ENCODE results near the gene CYP2A6.
"Not testable (repeated sequence)": the region's sequence is repeated elsewhere in the genome, so short reads cannot be mapped to it uniquely, and the experiment has no call there.

CYP2A6 gene

DNA sequence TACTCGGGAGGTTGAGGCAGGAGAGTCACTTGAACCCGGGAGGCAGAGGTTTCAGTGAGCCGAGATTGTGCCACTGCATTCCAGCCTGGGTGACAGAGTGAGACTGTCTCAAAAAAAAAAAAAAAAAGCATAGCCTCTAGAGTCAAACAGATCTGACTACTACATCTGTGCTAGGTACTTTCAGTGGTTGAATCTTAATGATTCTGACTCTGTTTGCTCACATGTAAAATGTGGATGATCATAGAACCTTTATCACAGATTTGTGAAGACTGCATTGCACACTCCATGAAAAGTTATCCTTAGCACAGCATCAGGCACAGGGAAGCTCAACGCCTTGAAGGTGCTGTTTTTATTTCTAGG, 17.8 kb downstream of the CYP2A6 start:
- intact Hi-C loops (cut with micrococcal nuclease); H3K27me3 Mint-ChIP-seq; H3K4me3 Mint-ChIP-seq; H3K9me3 Mint-ChIP-seq; H3K36me3 Mint-ChIP-seq (ENCODE audit: low read depth): not testable (repeated sequence)
- H3K4me1 Mint-ChIP-seq (ENCODE audit: low read depth): peaks cover 27% of the 10 kb centered on the region
- H3K27ac Mint-ChIP-seq: peak overlapping the region; percentile 34

DNA sequence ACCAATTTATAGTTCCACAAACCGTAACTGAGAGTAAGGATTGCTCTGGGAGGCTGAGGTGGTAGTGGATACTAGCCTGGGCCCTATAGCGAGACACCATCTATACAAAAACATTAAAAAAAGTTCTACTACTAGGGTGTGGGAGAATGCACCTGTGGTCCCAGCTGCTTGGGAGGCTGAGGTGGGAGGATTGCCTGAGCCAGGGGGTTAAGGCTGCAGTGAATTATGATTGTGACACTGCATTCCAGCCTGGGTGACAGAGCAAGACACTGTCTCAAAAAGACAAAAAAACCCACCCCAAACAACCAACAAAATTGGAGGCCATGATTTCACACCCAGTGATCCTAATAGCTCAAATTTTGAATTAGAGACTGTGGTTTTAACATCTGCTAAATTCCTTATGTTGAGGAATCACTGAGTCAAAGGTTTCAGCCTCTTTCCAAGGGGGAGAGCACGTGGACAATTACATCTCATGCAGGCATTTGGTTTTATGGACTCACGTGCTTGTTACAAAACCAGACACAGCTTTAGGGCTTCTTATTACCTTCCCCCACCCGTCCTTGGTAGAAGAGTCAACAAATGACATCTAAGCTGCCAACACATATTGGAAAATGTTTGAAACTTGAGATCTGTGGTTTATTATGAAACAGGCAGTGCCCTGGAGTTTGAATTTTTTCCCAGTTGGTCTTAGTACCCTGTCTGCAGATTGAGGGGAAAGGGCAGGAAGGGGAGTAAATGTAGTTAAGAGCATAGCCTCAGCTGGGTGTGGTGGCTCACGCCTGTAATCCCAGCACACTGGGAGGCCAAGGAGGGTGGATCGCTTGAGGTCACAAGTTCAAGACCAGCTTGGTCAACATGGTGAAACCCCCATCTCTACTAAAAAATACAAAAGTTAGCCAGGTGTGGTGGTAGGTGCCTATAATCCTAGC, 18.5 kb downstream of the CYP2A6 start:
- peaks cover 12% of the 10 kb centered on the region for H3K36me3 Mint-ChIP-seq (ENCODE audit: low read depth)
- H3K27me3 Mint-ChIP-seq: no peaks in the 10 kb centered on the region

GRCh38 chr19:40830741-40831140, 19.5 kb downstream of the CYP2A6 start:
- H3K27ac Mint-ChIP-seq; H3K4me3 Mint-ChIP-seq; H3K27me3 Mint-ChIP-seq; H3K9me3 Mint-ChIP-seq; intact Hi-C loops (cut with micrococcal nuclease): not testable (repeated sequence)
- peaks cover 40% of the 10 kb centered on the region for H3K4me1 Mint-ChIP-seq (ENCODE audit: low read depth)
- peaks cover 22% of the 10 kb centered on the region for H3K36me3 Mint-ChIP-seq (ENCODE audit: low read depth)

More for the DNA sequence above, 18.5 kb downstream of the CYP2A6 start:
- Mint-ChIP-seq H3K9me3 (no peaks in the 10 kb centered on the region), H3K4me3 (no peak overlapping the region), H3K4me1 (ENCODE audit: low read depth) (peaks cover 31% of the 10 kb centered on the region), H3K27ac (peak overlapping the region; percentile 34)
- intact Hi-C loops (cut with micrococcal nuclease): no loop called here

DNA sequence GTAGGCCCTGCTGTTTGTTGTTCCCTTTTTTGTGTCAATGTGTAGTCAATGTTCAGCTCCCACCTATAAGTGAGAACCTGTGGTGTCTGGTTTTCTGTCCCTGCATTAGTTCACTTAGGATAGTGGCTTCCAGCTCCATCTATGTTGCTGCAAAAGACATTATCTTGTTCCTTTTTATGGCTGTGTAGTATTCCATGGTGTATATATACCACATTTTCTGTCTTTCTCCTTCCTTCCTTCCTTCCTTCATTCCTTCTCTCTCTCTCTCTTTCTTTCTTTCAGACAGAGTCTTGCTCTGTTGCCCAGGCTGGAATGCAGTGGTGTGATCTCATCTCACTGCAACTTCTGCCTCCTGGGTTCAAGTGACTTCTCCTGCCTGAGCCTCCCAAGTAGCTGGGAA, 21.0 kb downstream of the CYP2A6 start:
- Mint-ChIP-seq H3K27me3 (no peaks in the 10 kb centered on the region), H3K4me3 (no peak overlapping the region), H3K4me1 (ENCODE audit: low read depth) (peaks cover 55% of the 10 kb centered on the region)

DNA sequence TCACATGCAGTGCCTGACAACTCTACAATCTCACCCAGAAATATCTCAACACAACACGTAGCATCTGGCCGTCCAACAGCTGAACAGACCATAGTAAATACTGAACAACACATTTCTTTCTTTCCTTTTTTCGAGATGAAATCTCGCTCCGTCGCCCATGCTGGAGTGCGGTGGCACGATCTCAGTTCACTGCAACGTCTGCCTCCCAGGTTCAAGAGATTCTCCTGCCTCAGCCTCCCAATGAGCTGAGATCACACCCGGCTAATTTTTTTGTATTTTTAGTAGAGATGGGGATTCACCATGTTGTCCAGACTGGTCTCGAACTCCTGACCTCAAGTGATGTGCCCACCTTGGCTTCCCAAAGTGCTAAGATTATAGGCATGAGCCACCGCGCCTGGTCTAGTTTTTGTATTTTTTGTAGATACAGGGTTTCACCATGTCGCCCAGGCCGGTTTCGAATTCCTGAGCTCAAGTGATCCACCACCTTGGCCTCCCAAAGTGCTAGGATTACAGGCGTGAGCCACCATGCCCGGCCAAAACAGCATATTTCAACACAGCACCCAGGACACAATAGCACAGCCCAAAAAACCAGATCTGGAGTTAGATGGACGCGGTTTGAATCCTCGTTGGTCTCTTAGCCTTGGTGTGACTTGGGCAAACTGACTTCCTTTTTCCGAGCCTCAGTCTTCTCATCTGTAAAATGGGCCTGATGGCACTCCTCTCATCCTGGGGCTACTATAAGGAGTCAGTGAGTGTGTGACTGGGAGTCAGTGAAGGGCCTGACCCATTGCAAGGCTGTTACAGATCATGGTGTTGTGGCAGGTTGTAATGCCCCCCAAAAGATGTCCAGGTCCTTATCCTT, 22.6 kb downstream of the CYP2A6 start:
- Mint-ChIP-seq H3K4me3 (no peak overlapping the region), H3K27ac (peak overlapping the region; percentile 5), H3K4me1 (ENCODE audit: low read depth) (peaks cover 56% of the 10 kb centered on the region), H3K9me3 (no peaks in the 10 kb centered on the region), H3K27me3 (no peaks in the 10 kb centered on the region), H3K36me3 (ENCODE audit: low read depth) (peaks cover 22% of the 10 kb centered on the region)
- intact Hi-C loops (cut with micrococcal nuclease): no loop called here

More for the DNA sequence above, 21.0 kb downstream of the CYP2A6 start:
- intact Hi-C loops (cut with micrococcal nuclease): no loop called here
- peaks cover 22% of the 10 kb centered on the region for H3K36me3 Mint-ChIP-seq (ENCODE audit: low read depth)
- H3K27ac Mint-ChIP-seq: no peak overlapping the region
- no peaks in the 10 kb centered on the region for H3K9me3 Mint-ChIP-seq

DNA sequence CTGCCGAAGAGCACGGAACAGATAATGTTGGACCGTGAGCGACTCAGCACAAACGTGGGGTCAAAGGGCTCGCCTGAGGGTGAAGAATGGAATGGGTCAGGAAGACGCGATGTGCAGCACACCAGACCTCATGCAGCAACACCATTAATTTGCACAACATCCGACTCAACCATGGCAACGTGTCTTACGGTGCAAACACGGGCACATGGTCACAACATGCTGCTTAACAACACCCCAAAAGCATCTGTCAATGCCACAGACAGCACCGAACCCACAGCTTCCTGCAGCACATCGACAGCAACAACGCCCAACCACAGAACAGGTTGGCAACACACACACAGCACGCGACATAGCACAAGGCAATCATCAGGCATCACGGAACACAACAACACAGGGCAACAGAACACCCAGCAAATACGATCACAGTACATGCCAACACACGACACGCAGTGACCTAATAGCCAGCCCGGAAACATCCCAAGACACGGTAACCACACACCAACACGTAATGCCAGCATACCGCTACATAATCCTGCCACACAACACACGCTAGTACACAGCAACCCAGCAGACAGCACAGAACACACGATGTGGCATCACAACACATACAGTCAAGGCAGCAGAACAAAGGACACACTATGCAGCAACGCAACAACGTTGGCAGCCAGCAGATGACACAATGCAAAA, 23.4 kb downstream of the CYP2A6 start:
- H3K4me3 Mint-ChIP-seq; intact Hi-C loops (cut with micrococcal nuclease); H3K27ac Mint-ChIP-seq; H3K9me3 Mint-ChIP-seq; H3K27me3 Mint-ChIP-seq: not testable (repeated sequence)
- Mint-ChIP-seq H3K36me3 (ENCODE audit: low read depth) (peaks cover 22% of the 10 kb centered on the region), H3K4me1 (ENCODE audit: low read depth) (peaks cover 57% of the 10 kb centered on the region)

GRCh38 chr19:40826312-40826698, 23.9 kb downstream of the CYP2A6 start:
- intact Hi-C loops (cut with micrococcal nuclease); H3K9me3 Mint-ChIP-seq; H3K4me3 Mint-ChIP-seq; H3K27me3 Mint-ChIP-seq: not testable (repeated sequence)
- peaks cover 22% of the 10 kb centered on the region for H3K36me3 Mint-ChIP-seq (ENCODE audit: low read depth)
- peak overlapping the region; percentile 74 for H3K27ac Mint-ChIP-seq
- H3K4me1 Mint-ChIP-seq (ENCODE audit: low read depth): peaks cover 55% of the 10 kb centered on the region

DNA sequence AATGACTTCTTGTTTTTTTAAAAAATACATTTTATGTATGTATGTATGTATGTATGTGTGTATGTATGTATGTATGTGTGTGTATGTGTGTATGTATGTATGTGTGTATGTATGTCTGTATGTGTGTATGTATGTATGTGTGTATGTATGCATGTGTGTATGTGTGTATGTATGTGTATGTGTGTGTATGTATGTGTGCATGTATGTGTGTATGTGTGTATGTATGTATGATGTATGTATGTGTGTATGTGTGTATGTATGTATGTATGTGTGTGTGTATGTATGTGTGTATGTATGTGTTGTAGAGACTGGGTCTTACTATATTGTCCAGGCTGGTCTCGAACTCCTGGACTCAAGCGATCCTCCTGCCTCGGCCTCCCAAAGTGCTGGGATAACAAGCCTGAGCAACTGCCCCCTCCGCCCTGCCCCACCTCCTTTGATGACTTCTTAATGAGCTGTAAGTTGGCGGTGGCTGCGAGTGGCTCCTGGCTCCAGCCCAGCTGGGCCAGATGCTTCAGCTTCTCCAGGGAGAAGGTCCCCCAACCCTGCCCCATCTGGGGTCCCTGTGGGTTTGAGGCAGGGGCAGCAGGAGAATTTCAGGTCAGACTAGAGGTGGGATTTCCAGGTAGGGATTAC, 24.7 kb downstream of the CYP2A6 start:
- peaks cover 55% of the 10 kb centered on the region for H3K4me1 Mint-ChIP-seq (ENCODE audit: low read depth)
- peak overlapping the region; percentile 74 for H3K27ac Mint-ChIP-seq
- H3K27me3 Mint-ChIP-seq; intact Hi-C loops (cut with micrococcal nuclease); H3K9me3 Mint-ChIP-seq; H3K4me3 Mint-ChIP-seq: not testable (repeated sequence)
- H3K36me3 Mint-ChIP-seq (ENCODE audit: low read depth): peaks cover 22% of the 10 kb centered on the region

DNA sequence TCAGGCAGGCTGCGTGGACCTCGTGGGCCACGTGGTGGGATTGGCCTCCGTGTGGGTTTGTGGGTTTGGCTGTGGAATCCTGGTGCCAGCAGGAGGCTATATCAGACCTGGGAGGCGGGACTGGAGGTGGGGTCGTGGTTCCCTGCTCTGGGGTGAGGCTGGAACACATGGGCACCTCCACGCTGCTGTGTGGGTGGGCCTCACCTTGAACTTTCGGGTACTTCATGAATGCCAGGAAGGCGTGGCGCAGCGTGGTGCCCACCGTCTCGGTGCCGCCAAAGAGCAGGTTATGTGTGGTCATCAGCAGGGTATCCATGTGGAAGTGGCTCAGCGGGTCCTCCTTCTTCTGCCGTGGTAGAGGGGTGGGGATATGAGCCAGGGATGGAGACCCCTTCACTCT, 25.3 kb downstream of the CYP2A6 start:
- H3K27me3 Mint-ChIP-seq; intact Hi-C loops (cut with micrococcal nuclease); H3K4me3 Mint-ChIP-seq; H3K9me3 Mint-ChIP-seq: not testable (repeated sequence)
- peaks cover 22% of the 10 kb centered on the region for H3K36me3 Mint-ChIP-seq (ENCODE audit: low read depth)
- peaks cover 55% of the 10 kb centered on the region for H3K4me1 Mint-ChIP-seq (ENCODE audit: low read depth)
- H3K27ac Mint-ChIP-seq: peak overlapping the region; percentile 77

GRCh38 chr19:40822704-40823553, 27.3 kb downstream of the CYP2A6 start:
- peak overlapping the region; percentile 77 for H3K27ac Mint-ChIP-seq
- H3K4me1 Mint-ChIP-seq (ENCODE audit: low read depth): peaks cover 72% of the 10 kb centered on the region
- H3K27me3 Mint-ChIP-seq; H3K9me3 Mint-ChIP-seq; intact Hi-C loops (cut with micrococcal nuclease): not testable (repeated sequence)
- peak overlapping the region; percentile 19 for H3K4me3 Mint-ChIP-seq
- H3K36me3 Mint-ChIP-seq (ENCODE audit: low read depth): peaks cover 22% of the 10 kb centered on the region

DNA sequence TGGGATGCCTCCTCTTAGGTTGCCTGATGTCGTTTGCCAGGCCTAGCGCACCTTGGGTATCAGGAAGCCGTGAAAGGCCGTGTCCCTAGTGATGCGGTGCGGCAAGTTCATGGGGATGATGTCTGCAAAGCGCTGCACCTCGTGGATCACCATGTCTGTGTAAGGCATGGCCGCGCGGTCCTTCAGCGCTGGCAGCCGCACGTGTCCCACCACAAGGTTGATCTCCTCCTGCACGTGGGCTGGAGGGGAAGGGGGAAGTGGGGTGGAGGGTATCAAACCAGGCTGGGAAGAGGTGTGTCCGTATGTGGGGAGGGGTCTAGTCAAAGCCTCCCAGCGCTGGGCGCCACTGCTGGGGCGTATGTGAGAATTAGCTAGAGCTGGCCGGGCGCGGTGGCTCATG, 28.1 kb downstream of the CYP2A6 start:
- H3K36me3 Mint-ChIP-seq (ENCODE audit: low read depth): peaks cover 14% of the 10 kb centered on the region
- H3K27me3 Mint-ChIP-seq: peaks cover 6% of the 10 kb centered on the region
- H3K27ac Mint-ChIP-seq: peak overlapping the region; percentile 77
- intact Hi-C loops (cut with micrococcal nuclease): no loop called here
- no peaks in the 10 kb centered on the region for H3K9me3 Mint-ChIP-seq
- peaks cover 72% of the 10 kb centered on the region for H3K4me1 Mint-ChIP-seq (ENCODE audit: low read depth)
- no peak overlapping the region for H3K4me3 Mint-ChIP-seq

DNA sequence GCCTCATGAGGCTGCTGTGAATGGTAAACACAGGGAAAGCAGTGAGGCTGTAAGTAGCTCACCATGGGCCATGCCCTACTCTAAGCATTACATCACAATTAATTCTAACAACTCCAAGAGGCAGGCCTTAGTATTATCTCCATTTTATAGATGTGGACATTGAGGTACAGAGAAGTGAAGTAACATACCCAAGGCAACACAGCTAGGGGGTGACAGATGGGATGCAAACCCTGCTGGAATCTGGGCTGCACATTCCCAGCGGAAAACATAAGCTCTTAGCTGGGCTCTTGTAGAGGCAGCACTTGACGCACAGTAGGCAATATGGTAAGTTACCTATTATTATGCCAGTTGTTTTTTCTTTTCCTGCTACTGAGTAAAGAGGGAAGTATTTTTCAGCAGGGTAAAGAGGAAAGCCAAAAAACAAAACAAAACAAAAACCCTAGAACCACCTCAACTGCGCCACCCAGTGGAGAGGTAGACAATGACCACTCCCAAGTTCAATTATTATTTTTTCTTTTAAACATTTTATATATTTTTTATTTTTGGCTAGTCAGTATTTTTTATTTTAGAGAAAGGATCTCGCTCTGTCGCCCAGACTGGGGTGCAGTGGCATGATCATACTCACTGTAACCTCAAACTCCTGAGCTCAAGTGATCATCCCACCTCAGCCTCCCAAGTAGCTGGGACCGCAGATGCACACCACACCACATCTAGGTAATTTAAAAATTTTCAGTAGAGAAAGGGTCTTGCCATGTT, 30.6 kb downstream of the CYP2A6 start:
- intact Hi-C loops (cut with micrococcal nuclease): loop anchor here (5.0 kb wide), 1 partner anchor 157 kb away; no protein-coding TSS in a partner anchor
- H3K4me3 Mint-ChIP-seq; H3K9me3 Mint-ChIP-seq; H3K36me3 Mint-ChIP-seq (ENCODE audit: low read depth); H3K27ac Mint-ChIP-seq: not testable (repeated sequence)
- H3K27me3 Mint-ChIP-seq: peaks cover 20% of the 10 kb centered on the region
- peaks cover 48% of the 10 kb centered on the region for H3K4me1 Mint-ChIP-seq (ENCODE audit: low read depth)
